ENCODE results near the gene MAN1A2. TPM values are rescaled to one million over a fixed set of nuclear protein-coding genes. Genes with fewer than 3 reads are reported as not detected.

MAN1A2 gene
- total RNA-seq, 1 experiment from 2014 or later: 38.1 TPM

- Histone ChIP-seq H3K4me3 (replicated peaks in 1 of 2; ENCODE audit: low read depth in 1 of 2, low read length in 2 of 2) (no peak overlapping the region), H3K27me3 (ENCODE audit: insufficient read depth, low read length) (no peaks in the 10 kb centered on the region), H4K20me1 (ENCODE audit: insufficient read depth) (no peaks in the 10 kb centered on the region), H3K27ac (ENCODE audit: low read depth, low read length) (no peak overlapping the region), H3K9me2 (ENCODE audit: insufficient read depth) (no peaks in the 10 kb centered on the region), H3K4me2 (ENCODE audit: low read length) (no peak overlapping the region), H3K9me3 (ENCODE audit: control insufficient read depth in 1 of 2, insufficient read depth in 1 of 2, low read depth in 1 of 2, low read length in 2 of 2) (no peaks in the 10 kb centered on the region), H3K9ac (ENCODE audit: low read length) (no peak overlapping the region), H3K4me1 (ENCODE audit: control insufficient read depth in 1 of 2, insufficient read depth in 2 of 2, low read length in 2 of 2) (no peaks in the 10 kb centered on the region; a peak in 1 of 4 replicates), H3K79me2 (ENCODE audit: insufficient read depth, low read length) (no peaks in the 10 kb centered on the region), H3K36me3 (ENCODE audit: control insufficient read depth in 1 of 2, insufficient read depth in 2 of 2, low read length in 2 of 2) (no peaks in the 10 kb centered on the region), H2AFZ (ENCODE audit: low read depth, low read length, poor library complexity, severe bottlenecking) (no peak overlapping the region)
- ChIA-PET RAD21 (ENCODE audit: low non-redundant PET in 1 of 2, low total read pairs in 2 of 2, uncharacterized antibody in 2 of 2, unreplicated experiment in 2 of 2) (no interaction called here), CTCF (no interaction called here), POLR2A (no interaction called here)
- BruUV-seq (replicated peaks): no TSS peak
- no peak for ATAC-seq
- DNase-seq (ENCODE audit: low read depth, low spot score): no peak
- no peak for TF ChIP-seq EGR1 (IDR thresholded peaks at IDR 0.05; ENCODE audit: low read depth)
- TF ChIP-seq CBX3 (IDR thresholded peaks at IDR 0.05; ENCODE audit: low read depth): no peak
- no peak for TF ChIP-seq YY1 (IDR thresholded peaks at IDR 0.05; ENCODE audit: extremely low read depth, insufficient replicate concordance, low read depth, low read length)
- TF ChIP-seq ATF3 (IDR thresholded peaks at IDR 0.05): no peak
- TF ChIP-seq FOSL1 (IDR thresholded peaks at IDR 0.05; ENCODE audit: low read depth): no peak
- no peak for TF ChIP-seq REST (IDR thresholded peaks at IDR 0.05; ENCODE audit: low read depth)
- no peak for TF ChIP-seq ZFX (IDR thresholded peaks at IDR 0.05)
- TF ChIP-seq POLR2A (IDR thresholded peaks at IDR 0.05; ENCODE audit: borderline replicate concordance, extremely low read depth, insufficient read depth, insufficient read length): no peak
- intact Hi-C loops (cut with micrococcal nuclease): no loop called here
Observed at GRCh38 chr1:117576236-117576635, 209.0 kb downstream of the MAN1A2 start.

Data from HCT116 (cell line).